SKM-1 treated with dmso at 0.1 percent for 144 hours (cell line): ENCODE results near the gene RND3.

Experiments used
- DNase-seq: peaks from one replicate; lab custom pipeline; 2025; ENCODE audit not compliant: unreplicated experiment; lab: John Stamatoyannopoulos, UW

RND3 gene, protein sequence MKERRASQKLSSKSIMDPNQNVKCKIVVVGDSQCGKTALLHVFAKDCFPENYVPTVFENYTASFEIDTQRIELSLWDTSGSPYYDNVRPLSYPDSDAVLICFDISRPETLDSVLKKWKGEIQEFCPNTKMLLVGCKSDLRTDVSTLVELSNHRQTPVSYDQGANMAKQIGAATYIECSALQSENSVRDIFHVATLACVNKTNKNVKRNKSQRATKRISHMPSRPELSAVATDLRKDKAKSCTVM

DNA sequence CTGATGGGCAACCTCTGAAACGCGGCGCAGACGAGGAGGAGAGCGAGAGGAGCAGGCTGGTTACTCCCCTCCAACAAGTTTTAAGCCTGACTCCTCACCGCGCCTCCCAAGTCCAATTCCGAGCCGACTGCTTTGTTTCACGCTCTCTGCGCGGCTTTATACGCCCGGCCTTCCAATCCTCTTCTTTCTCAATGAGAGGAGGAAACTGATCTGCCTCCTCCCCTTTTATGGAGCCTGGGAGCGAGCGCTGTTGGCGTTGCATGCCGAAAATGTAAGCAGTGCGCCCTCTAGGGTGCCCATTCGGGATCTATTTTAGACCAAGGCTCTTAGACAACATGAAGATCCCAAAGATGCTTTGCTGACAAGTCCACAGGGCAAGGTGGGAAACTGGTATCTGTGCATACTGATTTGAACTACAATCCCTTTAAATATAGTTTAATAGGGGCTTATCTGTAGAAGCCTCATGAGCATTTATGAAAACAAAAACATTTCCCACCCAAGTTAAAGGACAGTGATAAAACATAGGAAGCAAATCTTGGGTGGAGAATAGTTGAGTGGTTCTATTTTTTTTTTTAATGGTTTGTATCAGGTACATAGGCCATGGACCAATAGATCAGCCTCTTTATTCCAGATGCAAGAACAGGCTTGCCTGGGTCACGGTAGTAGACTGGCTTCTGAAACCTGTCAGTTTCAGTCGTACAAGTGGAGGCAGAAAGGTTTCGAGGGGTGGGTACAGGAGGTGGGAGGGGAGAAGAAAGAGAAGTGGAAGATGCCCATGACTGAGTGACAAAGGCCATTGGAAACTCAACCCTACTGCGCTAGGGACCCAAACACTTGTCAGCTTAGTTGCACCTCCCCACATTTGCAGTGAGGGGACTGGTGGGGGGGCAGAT is at the start of gene RND3:
TSS of gene RND3 (minus strand) at position 131 of the 893 bp plus-strand sequence. CDS start 250 bp downstream, outside the sequence.
- peak; percentile 82 for DNase-seq

DNA sequence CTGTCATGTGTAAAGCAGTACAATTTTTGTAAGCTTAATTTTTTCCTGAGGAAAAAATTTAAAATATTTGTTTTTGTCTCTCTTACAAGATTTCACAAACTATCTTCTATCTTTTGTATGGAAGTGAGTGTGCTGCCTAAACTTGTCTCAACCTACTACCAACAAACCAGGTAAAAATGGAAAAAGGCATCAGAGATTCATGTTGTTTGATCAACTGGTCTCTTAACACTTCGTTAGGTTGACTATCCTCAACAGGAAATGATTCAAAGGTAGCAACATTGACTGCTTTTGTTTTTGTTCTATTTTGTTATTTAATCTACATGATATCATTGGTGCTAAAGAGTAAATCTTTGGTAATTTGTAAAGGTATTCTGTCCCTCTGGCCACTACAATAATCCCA is 47.7 kb upstream of the RND3 start:
- DNase-seq: no peak

DNA sequence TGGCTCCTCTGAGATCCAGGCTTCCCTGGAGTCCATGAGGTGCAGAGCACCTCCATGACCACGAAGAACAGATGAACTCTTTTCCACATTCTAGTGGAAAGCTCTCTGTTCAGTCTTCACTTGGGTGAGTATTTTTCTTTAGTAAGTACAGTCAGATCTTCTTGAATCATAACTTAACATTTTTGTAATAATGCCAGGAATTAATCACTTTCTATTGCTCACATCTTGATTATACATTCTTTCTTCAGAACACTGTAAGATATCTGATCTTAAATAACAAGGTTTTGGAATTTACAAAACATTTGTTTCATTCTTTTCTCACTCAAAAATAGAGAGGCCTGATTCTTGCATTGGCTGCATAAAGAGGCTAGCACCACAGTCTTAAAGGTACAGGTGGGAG is 45.4 kb upstream of the RND3 start:
- DNase-seq: no peak

DNA sequence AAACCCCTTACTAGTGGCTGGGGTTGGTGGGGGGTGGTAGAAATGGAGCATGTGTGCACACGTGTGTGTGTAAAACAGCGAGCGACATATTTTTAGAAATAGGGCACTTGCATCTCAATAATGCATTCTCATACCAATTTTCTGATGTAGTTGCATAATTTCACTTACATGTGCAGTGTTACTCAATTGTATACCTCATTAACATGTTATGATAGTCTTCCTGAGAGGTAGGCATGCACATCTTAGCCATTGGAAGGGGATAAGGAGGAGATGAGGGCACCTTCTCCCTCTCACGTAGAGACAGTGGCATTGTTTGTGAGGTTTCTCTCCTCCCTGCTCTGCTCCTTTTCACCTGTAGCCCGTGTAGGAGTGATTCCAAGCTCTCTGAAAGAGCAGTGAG is 44.6 kb upstream of the RND3 start:
- no peak for DNase-seq

DNA sequence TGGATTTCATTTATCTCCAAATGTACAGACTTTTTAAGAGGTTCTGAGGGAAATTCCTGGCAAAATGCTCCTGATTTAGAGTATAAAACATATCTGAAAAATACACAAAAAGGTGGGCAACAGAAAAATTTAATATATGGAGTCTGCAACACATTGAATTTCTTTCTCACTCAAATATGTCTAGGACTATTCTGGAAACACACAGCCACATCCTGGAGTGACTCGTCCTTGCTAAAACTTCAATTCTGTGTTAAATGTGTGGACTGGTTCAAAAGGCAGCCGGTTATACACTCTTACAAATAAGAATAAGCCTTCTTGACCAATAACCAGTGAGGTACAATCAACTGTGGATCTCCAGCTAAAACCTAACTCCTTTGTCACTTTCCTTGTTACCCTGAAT is 44.1 kb upstream of the RND3 start:
- DNase-seq: no peak

DNA sequence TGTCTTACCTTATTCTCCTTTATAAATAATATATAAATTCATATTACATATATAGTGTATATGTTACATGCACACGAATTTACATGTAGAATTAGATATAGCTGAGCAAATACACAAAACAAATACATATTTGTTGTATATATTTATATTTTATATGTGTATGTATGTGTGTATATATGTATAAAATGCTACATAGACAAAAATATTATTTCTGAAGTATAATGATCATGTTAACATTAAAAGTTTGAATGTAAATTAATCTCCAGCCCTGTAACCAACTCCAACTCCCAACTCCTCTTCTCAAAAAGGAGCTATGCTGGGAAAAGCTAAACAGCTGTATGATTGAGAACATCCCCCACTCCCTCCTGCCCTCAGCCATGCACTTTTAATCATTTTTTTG is 42.7 kb upstream of the RND3 start:
- no peak for DNase-seq

DNA sequence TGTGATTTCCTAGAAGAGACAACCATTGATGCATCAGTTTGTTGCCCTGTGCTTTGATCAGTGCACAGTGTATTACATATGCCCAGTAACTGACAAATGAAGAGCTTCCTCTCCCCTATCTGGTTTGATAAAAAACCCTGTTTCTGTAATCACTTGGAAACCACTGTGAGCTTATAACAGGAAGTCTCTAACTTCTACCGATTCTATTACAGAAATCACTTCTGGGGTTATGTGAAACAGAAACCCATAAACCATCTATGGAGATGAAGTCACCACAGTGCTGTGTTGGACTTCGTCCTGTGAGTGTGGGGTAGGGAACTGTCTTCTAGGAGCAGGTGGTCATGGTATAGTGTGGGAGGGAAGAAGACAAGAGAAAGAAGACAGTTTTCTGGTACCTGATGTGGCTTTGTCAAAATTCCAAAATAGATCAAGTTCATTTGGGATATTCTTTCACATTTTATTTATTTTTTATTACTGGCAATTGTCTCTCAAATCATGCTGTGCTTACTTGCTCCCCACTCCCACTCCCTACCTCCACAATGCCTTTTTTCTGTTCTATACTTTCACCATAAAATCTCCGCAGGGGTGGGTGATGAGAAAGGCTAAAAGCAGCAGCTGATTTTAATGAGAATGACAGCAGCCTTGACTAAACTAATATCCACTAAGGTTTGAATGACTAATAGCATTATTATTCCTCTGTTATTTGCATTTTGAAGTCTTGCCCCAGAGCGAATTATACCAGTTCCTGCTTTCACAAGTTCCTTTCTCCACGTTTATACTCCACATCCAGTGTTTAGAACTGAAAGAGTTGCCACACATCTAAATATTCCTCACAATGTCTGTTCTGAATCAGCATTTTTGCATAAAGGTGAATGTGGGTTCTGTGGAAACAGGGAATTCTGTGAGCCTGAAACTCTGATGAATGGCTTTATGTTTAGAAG is 41.7 kb upstream of the RND3 start:
- no peak for DNase-seq

DNA sequence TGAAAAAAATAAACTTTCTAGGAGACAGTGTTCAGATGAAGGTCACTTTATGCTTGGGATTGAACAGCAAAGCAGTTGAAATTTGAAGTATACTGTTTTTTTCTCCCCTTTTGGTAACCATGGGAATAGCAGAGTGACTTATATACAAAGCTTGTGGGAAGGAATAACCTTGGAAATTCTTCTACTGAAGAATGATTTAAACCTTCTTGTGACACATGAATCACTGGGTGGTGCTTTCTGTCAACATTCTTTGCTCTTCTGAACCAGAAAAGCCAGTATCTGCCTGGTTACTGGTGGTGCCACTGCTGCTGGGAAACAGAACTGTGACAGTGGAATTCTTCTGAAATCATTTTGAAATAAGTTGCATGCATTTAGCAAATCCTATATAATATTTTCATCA is 39.4 kb upstream of the RND3 start:
- no peak for DNase-seq

DNA sequence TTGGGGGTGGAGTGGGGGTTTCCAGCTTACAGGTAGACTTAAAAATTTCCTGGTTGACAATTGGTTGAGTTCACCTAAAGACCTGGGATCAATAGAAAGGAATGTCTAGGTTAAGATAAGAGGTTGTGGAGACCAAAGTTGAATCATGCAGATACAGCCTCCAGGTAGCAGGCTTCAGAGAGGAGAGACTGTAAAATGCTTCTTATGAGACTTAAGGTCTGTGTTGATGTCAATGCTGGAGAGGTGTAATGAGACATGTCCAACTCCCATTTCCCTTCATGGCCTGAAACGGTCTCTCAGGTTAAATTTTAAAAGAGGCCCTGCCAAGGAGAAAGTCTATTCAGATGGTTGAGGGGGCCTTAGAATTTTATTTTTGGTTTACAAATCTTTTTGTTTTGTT is 38.5 kb upstream of the RND3 start:
- no peak for DNase-seq

DNA sequence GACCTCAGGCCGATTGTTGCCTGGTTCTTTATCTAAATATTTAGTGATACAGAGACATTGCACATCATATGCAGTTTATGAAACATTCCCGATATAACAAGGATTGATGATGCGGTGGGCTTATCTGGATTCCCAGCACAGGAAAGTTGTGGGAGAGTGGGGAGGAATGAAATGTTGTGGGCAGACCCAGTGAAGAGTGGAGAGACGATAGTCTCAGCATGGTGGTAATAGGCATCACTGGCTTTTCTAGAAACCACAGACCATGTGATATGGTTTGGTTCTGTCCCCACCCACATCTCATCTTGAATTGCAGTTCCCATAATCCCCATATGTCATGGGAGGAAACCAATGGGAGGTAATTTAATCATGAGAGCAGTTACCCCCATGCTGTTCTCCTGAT is 34.8 kb upstream of the RND3 start:
- DNase-seq: no peak

DNA sequence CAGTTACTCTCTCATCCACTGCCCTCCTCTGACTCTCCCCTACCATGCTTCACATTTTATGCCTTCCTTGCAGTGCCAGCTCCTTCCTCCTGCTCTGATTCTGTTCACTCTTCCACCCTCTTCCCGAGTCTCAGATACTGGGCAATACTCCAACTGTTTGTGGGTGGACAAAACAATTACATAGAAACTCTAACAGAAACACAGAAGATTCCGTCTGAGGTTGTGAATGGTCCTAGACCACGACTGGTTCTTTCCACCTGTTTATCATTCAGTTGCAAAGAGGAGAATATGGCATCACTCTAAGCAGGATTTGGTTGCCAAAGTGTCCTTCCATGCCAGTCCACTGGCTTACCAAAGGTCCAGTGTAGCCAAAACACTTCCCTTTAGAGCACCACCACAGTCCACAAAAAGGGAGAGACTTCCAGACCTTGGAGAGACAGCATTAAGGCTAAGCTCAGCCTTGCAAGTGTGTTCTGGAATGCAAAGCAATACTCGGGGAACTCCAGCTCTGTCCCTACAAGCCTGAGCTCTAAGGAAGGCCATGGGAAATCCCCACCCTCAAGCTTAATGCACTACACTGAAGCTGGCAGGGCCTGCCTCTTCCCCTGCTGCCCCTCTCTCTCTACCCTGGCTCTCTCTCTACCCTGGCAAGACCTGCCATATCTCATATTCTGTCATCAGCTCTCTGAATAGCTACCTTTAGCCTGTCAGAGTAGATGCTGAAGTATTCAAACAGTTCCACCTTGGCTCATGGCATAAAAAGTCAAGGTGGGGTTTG is 33.6 kb upstream of the RND3 start:
- DNase-seq: no peak

DNA sequence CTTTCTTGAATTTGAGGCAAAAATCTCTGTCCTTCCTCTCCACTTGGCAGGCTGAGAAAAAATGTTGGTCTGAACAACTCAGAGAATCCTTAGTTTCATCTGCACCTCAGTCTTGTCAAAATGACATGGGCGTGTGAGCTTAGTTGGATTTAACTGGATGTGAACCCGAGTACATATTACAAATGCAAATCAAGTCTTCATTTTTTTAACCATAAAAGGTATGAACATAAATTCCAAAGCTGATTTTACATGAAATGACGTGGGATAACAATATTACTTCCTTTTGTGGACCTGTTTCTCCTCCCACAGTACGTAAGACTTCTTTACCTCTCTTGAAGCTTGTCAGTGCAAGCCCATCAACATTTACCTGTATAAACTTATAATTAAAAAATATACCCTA is 32.6 kb upstream of the RND3 start:
- no peak for DNase-seq

DNA sequence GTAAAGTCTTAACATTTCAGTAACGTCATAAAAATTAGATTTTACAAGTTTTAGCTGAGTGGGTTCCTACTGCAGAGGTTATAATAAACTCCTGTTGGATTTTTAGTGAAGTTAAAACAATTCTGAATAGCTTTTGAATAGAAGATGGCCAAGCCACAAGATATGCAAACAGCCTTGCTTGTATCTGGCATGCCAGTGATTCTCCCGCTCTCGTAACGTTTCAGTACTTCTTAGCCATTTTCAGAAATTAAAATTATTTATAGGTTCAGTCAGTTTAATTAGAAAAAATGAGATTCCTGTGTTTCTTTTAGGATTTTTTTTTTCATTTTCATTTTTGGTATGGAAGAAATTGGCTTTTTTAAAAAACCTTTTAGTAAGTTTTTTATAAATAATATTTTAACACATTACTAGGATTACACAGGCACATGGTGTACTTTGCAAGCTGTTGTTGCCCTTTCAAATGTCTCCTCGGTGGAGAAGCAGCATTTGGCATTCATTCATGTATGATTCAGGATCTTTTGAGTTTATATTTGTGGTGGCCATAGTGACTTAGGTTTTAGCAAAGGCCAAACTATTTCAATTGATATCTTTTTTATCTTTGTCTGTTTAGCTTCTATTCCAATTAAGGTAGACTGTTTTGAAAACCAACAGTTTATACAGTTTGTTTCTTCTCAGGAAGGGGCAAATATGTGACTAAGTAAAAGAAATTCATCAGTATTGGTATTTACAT is 30.6 kb upstream of the RND3 start:
- DNase-seq: no peak

DNA sequence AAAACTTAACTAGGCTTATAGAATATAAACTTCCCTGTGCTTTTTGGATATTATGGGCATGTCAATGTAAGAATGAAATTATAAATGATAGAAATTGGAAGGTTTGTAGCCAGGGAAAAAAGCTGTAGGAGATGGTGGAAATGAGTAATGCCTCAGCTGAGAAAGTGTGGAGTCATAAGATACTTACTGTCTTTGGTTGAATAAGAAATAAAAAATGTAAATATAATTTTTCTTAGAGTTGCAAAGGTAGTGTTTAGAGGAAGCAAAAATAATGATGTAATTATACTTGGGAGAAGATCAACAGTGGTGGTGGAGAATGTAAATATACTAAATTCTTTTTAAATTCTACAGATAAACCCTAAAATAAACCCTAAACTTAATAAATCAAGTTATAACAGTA is 26.2 kb upstream of the RND3 start:
- no peak for DNase-seq

DNA sequence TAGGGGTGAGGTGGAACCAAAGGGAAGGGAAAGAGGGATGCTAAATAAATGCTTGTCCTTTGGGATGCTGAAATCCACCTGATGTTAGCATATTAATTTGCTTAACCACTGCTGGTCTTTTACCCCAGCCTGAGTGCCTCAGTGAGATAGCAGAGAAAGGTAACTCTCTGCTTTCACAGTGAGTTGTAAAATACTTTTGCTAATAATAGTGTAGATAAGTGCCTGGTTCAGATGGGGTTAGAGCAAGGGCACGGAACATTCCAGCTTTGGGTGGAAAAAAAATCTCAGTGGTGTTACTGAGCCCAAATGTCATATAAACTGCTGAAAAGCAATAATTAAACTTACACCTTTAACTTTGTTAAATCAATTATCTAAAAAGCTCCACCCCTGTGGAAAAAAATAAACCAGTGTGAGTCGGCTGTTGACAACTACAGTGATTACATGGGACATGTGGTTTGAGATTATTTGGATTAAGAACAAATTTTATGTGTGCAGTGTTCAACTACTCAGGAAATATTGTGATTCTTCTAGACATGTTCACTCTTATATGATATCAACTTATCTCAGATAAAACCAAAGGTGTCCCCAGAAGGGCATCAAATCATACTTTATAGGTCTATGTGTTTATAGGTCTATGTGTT is 21.1 kb upstream of the RND3 start:
- DNase-seq: no peak

DNA sequence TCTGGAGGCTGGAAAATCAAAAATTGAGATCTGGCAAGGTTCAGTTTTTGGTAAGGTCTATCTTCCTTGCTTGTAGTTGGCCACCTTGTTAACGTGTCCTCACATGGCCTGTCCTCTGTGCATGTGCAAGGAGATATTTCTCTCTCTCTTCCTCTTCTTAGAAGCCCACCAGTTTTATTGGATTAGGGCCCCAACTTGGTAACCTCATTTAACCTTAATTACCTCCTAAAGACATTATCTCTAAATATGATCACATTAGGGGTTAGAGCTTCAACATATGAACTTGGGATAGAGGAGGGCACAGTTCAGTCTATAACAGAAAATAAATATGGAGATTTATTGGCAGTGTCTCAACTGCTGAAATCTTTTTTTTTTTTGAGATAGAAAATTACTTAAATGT is 19.6 kb upstream of the RND3 start:
- no peak for DNase-seq

DNA sequence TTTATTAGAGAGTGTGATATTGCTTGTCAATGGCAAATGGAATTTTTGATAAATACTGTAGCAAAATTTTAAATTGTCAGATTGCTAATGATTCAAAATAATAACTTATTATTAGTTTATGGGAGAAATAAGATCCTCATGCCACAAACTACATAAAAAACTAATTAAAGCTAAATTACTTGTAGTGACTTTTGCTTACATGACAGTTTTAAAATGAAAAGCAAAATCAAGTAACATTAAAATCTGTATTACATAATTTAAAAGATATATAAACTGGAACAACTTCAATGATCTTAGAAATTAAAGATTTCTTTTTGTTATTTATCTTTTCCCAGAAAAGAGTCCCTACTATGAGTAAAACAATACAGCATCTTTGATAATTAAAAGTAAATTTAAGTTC is 17.7 kb upstream of the RND3 start:
- DNase-seq: no peak

DNA sequence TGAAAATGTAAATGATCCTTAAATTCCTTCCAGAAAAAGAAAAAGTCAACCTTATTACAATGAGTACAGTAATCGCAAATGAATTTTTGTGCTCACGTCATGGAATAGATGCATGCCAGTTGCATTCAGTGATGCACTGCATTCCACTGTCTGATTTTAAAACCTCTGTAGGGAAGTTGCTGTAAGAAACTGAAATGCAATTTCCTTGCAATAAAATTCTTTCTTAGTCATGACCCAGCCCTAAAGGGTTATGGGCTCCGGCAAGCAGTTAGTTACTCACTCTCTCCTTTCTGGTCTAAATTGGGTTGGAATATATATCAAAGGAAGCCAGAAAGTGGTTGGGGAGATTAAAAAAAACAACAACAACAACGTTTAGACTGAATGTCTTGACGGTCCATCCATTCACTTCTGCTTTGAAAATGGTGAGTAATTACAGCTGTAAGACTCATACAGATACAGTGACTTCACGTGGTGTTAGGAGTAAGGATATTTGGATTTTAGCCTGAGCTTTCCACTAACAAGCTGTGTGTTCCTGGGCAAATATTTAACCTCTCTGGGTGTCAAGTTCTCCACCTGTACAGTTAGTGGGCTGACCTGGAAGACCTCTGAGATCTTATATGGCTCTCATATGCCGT is 8.6 kb upstream of the RND3 start:
- DNase-seq: no peak

DNA sequence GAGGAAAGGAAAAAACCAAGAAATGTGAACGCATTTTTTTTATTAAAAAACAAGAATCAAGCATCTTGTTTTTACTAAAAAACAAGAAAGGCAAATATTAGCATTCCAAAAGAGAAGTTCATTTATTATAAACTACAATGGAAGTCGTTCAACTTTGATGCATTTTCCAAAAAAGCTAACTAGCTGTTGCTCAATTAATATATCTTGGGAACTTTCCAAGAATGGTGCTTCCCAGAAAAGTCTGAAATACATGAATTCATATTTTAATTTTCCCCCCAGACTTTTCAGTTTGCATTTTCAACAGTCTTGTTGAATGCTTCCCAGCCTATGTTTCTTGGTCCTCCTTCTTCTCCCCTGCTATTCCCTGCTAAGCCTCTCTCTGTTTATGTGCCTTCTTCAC is 7.5 kb upstream of the RND3 start:
- DNase-seq: no peak
